HepG2 (cell line): ENCODE results near the gene KHK. TPM values are rescaled to one million over a fixed set of nuclear protein-coding genes. Genes with fewer than 3 reads are reported as not detected.

Source experiments
- ATF1 ChIP-seq: IDR thresholded peaks from 2 replicates; pipeline ENCODE4 v1.6.1; 2016; ENCODE audit warnings: mild to moderate bottlenecking, control low read depth
- DNMT1 ChIP-seq: sonication (generic); formaldehyde crosslinking; IDR thresholded peaks from 2 replicates; pipeline ENCODE4 v1.5.1; 2020; ENCODE audit warnings: mild to moderate bottlenecking, missing genetic modification reagents
- DNMT3B ChIP-seq: conservative IDR thresholded peaks from 2 replicates; pipeline ENCODE4 v1.6.1; 2016; ENCODE audit warnings: missing biosample characterization, control low read depth
- E2F1 ChIP-seq: sonication (generic); formaldehyde crosslinking; IDR thresholded peaks from 2 replicates; pipeline ENCODE4 v1.5.0; 2020; ENCODE audit warnings: missing genetic modification reagents
- GATA4 ChIP-seq: sonication (generic); IDR thresholded peaks from 2 replicates; pipeline ENCODE4 v1.6.1; 2016; ENCODE audit warnings: antibody characterized with exemption, low read depth, borderline replicate concordance
- GATAD2A ChIP-seq: IDR thresholded peaks from 2 replicates; pipeline ENCODE4 v1.6.1; 2016
- HMGXB3 ChIP-seq: sonication (generic); formaldehyde crosslinking; IDR thresholded peaks from 2 replicates; pipeline ENCODE4 v1.4.0; 2020; ENCODE audit warnings: missing genetic modification reagents, borderline replicate concordance
- NCOR1 ChIP-seq: fragments of 200-600 bp; sonication (generic); IDR thresholded peaks from 2 replicates; pipeline ENCODE4 v1.7.0; 2017; ENCODE audit warnings: antibody characterized with exemption, low read length, borderline replicate concordance
- NR2C2 ChIP-seq: sonication (generic); formaldehyde crosslinking; IDR thresholded peaks from 2 replicates; pipeline ENCODE4 v1.4.0; 2020; ENCODE audit warnings: missing genetic modification reagents, mild to moderate bottlenecking, moderate library complexity, borderline replicate concordance
- RARG ChIP-seq: sonication (generic); formaldehyde crosslinking; IDR thresholded peaks from 2 replicates; pipeline ENCODE4 v1.4.0; 2020; ENCODE audit warnings: low read depth, mild to moderate bottlenecking, missing genetic modification reagents
- RBFOX2 ChIP-seq: fragments of 200-400 bp; formaldehyde crosslinking; IDR thresholded peaks from 2 replicates; pipeline ENCODE4 v1.6.1; 2017; ENCODE audit warnings: low read depth, mild to moderate bottlenecking, low read length
- REPIN1 ChIP-seq: sonication (generic); formaldehyde crosslinking; IDR thresholded peaks from 2 replicates; pipeline ENCODE4 v1.8.0; 2022; ENCODE audit warnings: missing genetic modification reagents, low read depth, mild to moderate bottlenecking, borderline replicate concordance
- SOX5 ChIP-seq: IDR thresholded peaks from 2 replicates; pipeline ENCODE4 v1.6.1; 2016; ENCODE audit warnings: borderline replicate concordance
- SP1 ChIP-seq, 2 experiments: fragments of 450-650 bp in 1 of 2; sonication (generic) in 1 of 2; formaldehyde crosslinking in 1 of 2; IDR thresholded peaks; 2 replicates each; pipeline versions ENCODE4 v1.4.0 to v1.6.1; 2016 to 2020; ENCODE audit warnings: missing genetic modification reagents in 1 of 2
- TBX2 ChIP-seq: sonication (generic); formaldehyde crosslinking; IDR thresholded peaks from 2 replicates; pipeline ENCODE4 v1.5.0; 2020; ENCODE audit warnings: missing genetic modification reagents, mild to moderate bottlenecking, borderline replicate concordance
- ZFP36L2 ChIP-seq: sonication (generic); formaldehyde crosslinking; IDR thresholded peaks from 2 replicates; pipeline ENCODE4 v1.4.0; 2020; ENCODE audit warnings: missing genetic modification reagents
- ZFP91 ChIP-seq: sonication (generic); formaldehyde crosslinking; IDR thresholded peaks from 2 replicates; pipeline ENCODE4 v1.9.0; 2022; ENCODE audit warnings: missing genetic modification reagents, mild to moderate bottlenecking, borderline replicate concordance
- ZFYVE20 ChIP-seq: sonication (generic); formaldehyde crosslinking; IDR thresholded peaks from 2 replicates; pipeline ENCODE4 v1.8.0; 2023; ENCODE audit warnings: low read depth, mild to moderate bottlenecking, moderate library complexity, missing genetic modification reagents, borderline replicate concordance
- ZNF335 ChIP-seq: sonication (generic); formaldehyde crosslinking; IDR thresholded peaks from 2 replicates; pipeline ENCODE4 v1.4.0; 2020; ENCODE audit warnings: missing genetic modification reagents
- ZNF383 ChIP-seq: sonication (generic); formaldehyde crosslinking; IDR thresholded peaks from 2 replicates; pipeline ENCODE4 v1.4.0; 2020; ENCODE audit warnings: missing genetic modification reagents, mild to moderate bottlenecking, borderline replicate concordance
- ZNF580 ChIP-seq: IDR thresholded peaks from 2 replicates; pipeline ENCODE4 v1.6.1; 2016; ENCODE audit warnings: low read depth, borderline replicate concordance
- ZNF746 ChIP-seq: sonication (generic); formaldehyde crosslinking; IDR thresholded peaks from 2 replicates; pipeline ENCODE4 v1.8.0; 2022; ENCODE audit warnings: mild to moderate bottlenecking, missing genetic modification reagents
- polyA plus RNA-seq, 8 experiments: library from polyadenylated mRNA; depleted of rRNA in 3 of 8; stranded (reverse) in 7 of 8; unstranded in 1 of 8; fragments of >200 nt; fragmentation: Illumina TruSeq in 4 of 8; extraction: Trizol in 4 of 8; gene quantifications; 2 replicates each; pipeline versions ENCODE4 v1.2.1 to v1.2.3, GENCODE V29; 2011 to 2016; ENCODE audit warnings: low read depth in 4 of 8, missing spikeins in 1 of 8, mixed read lengths in 1 of 8; ENCODE audit not compliant: insufficient read depth in 1 of 8
- total RNA-seq, 5 experiments: library from RNA; depleted of rRNA; stranded (reverse); fragments of >200 nt; fragmentation: Illumina TruSeq; extraction: Trizol; gene quantifications; 2 replicates each; pipeline ENCODE4 v1.2.3, GENCODE V29; 2016; ENCODE audit warnings: low read depth in 1 of 5

Gene KHK
- total and polyA plus RNA-seq, 2 of the 13 experiments (the other 11 are each of a cell fraction or from before 2014, with no cell fraction given), result 40.9 to 99.2 TPM

GRCh38 chr2:27071990-27072830 is 14.4 kb upstream of the KHK start (continued):
- no peak for TF ChIP-seq ZFP36L2 (CRISPR knock-in tag)
- no peak for TF ChIP-seq ZNF335 (CRISPR knock-in tag)
- TF ChIP-seq ATF1 (CRISPR knock-in tag), result no peak
- no peak for TF ChIP-seq DNMT1 (CRISPR knock-in tag)
- TF ChIP-seq ZFYVE20 (CRISPR knock-in tag), result no peak
- peak; percentile 42; the same call in 1 of the 2 replicates for TF ChIP-seq ZFP91
- no peak for TF ChIP-seq REPIN1 (CRISPR knock-in tag)
- no peak for TF ChIP-seq HMGXB3
- TF ChIP-seq GATAD2A (CRISPR knock-in tag), result 0 out of 2 replicates have a peak, but pooled peaks have one; percentile 24
- no peak for TF ChIP-seq ZNF383 (CRISPR knock-in tag)
- no peak for TF ChIP-seq GATA4
- 0 out of 2 replicates have a peak, but pooled peaks have one; percentile 0 for TF ChIP-seq E2F1 (CRISPR knock-in tag)
- no peak; the same call in 1 of the 2 replicates for TF ChIP-seq NR2C2 (CRISPR knock-in tag)
- no peak for TF ChIP-seq SOX5 (CRISPR knock-in tag)
- peak; percentile 13; the same call in 1 of the 2 replicates for TF ChIP-seq ZNF580
- no peak; the same call in 1 of the 2 replicates for TF ChIP-seq TBX2 (CRISPR knock-in tag)
- TF ChIP-seq DNMT3B, result no peak
- TF ChIP-seq RBFOX2, result no peak
- peak; percentile 59; the same call in 1 of the 2 replicates for TF ChIP-seq ZNF746 (CRISPR knock-in tag)
- TF ChIP-seq SP1 (IDR thresholded peaks at IDR 0.05), result no peak
- no peak; the same call in 1 of the 2 replicates for TF ChIP-seq SP1 (CRISPR knock-in tag; IDR thresholded peaks at IDR 0.05)
- TF ChIP-seq RARG (CRISPR knock-in tag), result no peak
- no peak for TF ChIP-seq NCOR1
